8988T (cell line): ENCODE data around the gene LAMC3.
A peak's percentile ranks its signal among the peaks of the same experiment; 100 is the strongest.
"Not testable (repeated sequence)": the region's sequence is repeated elsewhere in the genome, so short reads cannot be mapped to it uniquely, and the experiment has no call there.

Source experiments
- DNase-seq: peaks from one replicate; pipeline ENCODE4 v3.0.0; 2011

LAMC3 gene

GRCh38 chr9:131101207-131101964, 92.4 kb downstream of the LAMC3 start:
- no peak for DNase-seq

- DNase-seq, result no peak
These were observed 94.0 kb downstream of the LAMC3 start for GRCh38 chr9:131103024-131103423.

GRCh38 chr9:131103535-131103934, 94.6 kb downstream of the LAMC3 start:
- no peak for DNase-seq

GRCh38 chr9:131104016-131104740, 95.2 kb downstream of the LAMC3 start:
- no peak for DNase-seq

DNA sequence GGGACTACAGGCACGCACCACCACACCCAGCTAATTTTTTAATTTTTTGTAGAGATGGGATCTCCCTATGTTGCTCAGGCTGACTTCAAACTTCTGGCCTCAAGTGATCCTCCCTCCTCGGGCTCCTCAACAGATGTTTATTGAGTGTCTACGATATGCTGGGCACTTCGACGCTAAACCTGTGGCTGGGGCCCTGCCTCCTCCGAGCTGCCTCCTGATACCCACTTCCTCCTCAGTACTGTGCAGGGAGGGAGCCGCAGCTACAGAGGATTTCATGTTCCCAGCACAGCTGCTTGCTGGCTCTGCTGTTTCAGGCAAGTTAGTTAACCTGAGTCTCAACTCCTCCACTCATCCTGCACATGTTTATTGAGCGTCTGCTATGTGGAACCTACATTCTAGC, 97.0 kb downstream of the LAMC3 start:
- DNase-seq, result no peak

GRCh38 chr9:131107760-131108159, 98.8 kb downstream of the LAMC3 start:
- DNase-seq, result no peak

DNA sequence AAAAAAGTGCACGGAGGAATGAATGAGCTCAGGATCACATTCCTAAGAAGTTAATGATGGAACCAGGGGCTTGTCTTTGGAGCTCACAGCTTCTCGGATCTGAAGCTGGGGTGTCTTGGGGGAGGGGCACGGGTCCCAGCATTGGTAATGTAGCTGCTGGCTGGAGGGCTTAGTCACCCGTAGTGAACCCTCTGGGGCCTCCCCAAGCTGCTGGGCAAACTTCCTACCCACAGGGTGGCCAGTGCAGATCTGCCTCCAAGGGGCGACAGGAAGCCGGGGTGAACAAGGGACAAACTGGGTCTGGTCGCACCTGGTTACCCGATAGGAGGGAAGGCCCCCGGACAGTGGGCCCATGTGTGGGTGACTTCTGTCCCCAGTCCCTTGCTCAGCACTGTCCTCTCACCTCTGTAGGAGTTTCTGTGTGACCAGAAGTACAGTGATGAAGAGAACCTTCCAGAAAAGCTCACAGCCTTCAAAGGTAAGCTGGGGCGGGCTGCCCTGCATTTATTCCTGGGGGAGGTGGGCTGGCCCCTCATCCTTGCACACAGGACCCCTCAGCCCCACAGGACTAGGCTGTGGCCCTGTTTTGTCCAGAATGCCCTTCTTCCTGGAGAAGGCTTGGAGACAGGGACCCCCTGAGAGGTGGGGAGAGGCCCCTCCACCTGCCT, 102.3 kb downstream of the LAMC3 start:
- DNase-seq, result no peak

- no peak for DNase-seq
These were observed 102.9 kb downstream of the LAMC3 start for GRCh38 chr9:131111854-131112311.

DNA sequence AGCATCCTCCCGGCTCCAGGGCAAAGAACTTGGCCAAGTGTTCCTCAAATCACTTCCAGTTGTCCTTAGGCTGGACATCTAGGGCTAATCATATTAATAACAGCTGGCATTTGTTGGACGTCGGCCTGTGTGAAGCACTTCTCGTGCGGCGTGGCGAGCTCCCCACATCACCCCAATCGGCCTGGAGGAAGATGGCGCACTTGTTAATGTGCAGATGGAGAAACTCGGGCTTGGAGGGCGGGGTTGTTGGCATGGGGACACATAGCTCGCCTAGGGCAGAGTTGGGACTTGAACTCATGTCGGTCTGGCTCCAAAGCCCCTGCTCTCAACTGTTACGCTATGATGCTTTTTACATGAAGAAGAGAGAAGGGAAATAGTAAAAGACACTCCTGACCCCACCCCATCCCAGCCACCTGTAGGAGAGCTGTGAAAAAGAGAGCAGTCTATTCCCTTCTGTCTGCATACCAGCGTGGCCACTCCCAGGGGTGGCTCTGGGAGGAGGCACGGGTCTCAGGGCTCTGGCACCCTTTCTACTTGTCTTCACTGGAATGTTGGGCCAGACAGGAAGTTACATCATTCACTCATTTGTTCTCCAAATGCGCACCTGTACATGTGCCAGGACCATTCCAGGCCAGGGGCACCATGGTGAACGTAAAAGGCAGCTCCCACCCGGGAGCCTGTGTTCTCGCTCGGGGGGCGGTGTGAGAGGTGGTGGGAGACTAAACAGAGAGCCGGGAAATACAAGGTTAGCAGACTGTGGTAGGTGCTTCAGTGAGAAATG, 103.6 kb downstream of the LAMC3 start:
- no peak for DNase-seq

GRCh38 chr9:131113655-131114054, 104.7 kb downstream of the LAMC3 start:
- DNase-seq, result no peak

GRCh38 chr9:131114084-131114535, 105.1 kb downstream of the LAMC3 start:
- no peak for DNase-seq

DNA sequence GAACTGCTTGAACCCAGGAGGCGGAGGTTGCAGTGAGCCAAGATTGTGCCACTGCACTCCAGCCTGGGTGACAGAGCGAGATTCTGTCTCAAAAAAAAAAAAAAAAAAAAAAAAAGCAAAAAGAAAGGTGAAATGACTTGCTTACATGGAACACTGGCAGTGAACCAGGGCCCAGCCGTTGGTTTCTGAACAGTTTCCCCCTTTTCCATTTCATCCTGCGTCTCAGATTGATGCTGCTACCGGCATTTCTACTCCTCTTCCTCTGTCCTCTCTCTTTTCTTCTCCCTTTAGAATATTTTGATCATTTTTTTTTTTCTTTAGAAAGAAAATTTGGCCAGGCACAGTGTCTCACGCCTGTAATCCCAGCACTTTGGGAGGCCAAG, 106.4 kb downstream of the LAMC3 start:
- not testable (repeated sequence) for DNase-seq

DNA sequence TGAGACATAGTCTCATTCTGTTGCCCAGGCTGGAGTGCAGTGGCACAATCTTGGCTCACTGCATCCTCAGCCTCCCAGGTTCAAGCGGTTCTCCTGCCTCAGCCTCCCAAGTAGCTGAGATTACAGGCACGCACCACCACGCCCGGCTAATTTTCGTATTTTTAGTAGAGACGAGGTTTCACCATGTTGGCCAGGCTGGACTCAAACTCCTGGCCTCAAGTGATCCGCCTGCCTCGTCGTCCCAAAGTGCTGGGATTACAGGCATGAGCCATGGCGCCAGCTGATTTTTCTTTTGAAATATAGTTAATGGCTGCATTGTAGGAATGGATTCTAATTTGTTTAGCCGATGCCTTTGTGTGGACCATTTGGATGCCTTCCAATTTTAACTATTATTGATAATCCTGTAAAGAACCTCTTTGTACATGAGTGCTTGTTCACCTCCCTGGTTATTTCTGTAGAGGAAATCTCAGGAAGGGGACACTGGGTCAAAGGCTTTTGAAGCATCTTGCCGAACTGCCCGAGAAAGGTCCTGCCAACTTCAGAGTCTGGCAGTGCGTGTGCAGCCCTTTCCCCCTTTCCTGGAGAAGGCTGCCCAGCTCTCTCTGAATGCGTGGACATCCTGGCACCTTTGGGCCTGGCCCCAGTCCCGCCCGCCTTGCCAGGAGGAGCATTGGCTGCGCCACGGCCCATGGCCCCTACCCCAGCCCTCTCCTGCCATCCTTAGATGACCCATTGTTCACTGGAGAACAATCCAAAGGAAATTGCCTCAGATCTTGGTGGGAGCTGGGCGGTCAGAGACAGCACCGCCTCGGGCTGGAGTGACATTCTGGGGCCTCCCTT, 107.5 kb downstream of the LAMC3 start:
- DNase-seq, result no peak

DNA sequence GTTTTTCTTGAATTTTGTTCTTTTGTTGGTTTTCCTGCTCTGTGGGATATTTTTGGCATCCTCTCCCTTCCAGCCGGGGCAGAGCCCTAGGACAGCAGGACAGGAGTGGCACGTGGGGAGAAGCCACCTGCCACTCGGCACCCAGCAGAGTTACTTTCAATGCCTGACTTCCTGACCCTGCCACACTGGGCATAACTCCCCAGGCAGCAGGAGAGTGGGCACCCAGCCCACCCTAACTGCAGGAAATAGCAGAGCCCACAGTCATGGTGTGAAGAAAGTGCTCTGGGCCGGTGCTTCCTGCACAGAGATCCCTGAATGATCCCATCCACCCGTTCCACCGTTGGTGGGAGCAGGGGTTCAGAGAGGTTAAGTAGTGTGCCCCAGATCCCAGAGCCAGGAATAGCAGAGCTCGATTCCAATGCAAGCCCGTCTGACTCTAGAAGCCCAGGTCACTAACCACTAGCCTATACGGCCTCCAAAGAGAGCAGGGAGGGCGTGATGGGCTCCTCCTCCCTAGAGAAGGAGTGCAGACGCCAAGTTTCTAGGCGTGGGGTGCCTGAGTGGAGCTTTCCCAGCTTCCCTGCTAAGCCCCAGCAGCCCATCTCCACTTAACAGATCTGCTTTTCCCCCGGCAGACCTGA, 108.3 kb downstream of the LAMC3 start:
- DNase-seq, result no peak

GRCh38 chr9:131117762-131118145, 108.8 kb downstream of the LAMC3 start:
- no peak for DNase-seq

- no peak for DNase-seq
These were observed 110.6 kb downstream of the LAMC3 start for GRCh38 chr9:131119600-131119999.

GRCh38 chr9:131120620-131121228, 111.8 kb downstream of the LAMC3 start:
- DNase-seq, result no peak

- DNase-seq, result no peak
These were observed 112.4 kb downstream of the LAMC3 start for GRCh38 chr9:131121346-131121745.

GRCh38 chr9:131122158-131122557, 113.2 kb downstream of the LAMC3 start:
- DNase-seq, result no peak

DNA sequence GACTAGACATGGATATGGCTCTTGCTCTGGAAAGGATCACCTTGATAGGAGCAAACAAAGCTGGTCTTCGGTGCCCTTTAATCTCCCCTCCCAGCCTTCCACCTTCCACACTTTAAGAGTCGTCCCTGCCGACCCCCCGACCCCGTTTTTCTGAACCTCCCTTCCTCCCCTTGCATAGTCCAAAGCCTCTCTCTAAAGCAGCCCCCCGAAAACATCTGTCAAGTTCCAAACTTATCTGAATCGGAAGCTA, 116.0 kb downstream of the LAMC3 start:
- no peak for DNase-seq

- peak; percentile 91 for DNase-seq
These were observed 116.5 kb downstream of the LAMC3 start, which contains the start of gene NUP214 for GRCh38 chr9:131125288-131126058. NUP214 (plus strand) TSS chr9:131125586; CDS start chr9:131125705, 119 bp downstream.
